NOMO-1 treated with DMSO at 0.1 percent for 48 hours (cell line): ENCODE data around the gene ALKBH3.

ENCODE experiments used
- DNase-seq: peaks from one replicate; lab custom pipeline; 2025; ENCODE audit not compliant: unreplicated experiment; lab: John Stamatoyannopoulos, UW

ALKBH3 gene

GRCh38 chr11:43880640-43881159, at the start of gene ALKBH3:
TSS of gene ALKBH3 (plus strand) at chr11:43880831. CDS start at chr11:43882653, 1,822 bp downstream.
- peak; percentile 90 for DNase-seq

- DNase-seq: peak; percentile 43
Measured at GRCh38 chr11:43830928-43831440, 49.6 kb upstream of the ALKBH3 start.

DNA sequence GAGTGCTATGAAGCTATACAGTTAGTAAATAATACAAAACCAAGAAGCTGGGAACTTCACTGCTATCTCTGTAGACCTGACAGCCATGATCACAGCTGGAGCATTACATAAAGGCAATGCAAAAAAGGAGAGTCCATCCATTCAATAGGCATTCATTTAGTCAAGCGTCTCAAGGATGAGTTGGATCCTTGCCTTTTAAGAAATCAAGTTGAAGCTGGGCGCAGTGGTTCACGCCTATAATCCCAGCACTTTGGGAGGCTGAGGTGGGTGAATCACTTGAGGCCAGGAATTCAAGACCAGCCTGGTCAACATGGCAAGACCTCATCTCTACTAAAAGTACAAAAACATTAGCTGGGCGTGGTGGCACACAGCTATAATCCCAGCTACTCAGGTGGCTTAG, 48.1 kb upstream of the ALKBH3 start:
- DNase-seq: no peak

DNA sequence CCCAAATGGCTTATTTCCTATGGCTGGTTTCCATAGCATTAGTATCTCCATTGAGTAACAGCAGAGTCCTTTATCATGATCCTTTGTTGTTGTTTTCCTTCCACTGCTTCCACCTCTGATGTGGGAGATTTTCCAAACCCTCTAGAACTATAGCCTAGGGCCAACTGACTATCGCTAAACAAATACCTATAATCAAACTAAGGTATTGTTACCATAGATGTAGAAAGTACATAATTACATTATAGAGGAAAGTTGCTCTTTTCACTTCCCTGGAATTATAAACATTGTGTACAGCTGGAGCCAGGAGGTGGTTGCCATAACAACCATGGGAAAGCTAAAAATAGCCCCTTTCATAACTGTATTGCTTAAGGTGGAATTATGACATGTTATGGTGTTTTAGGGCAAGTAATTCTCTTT, 47.0 kb upstream of the ALKBH3 start:
- DNase-seq: no peak

GRCh38 chr11:43834286-43834685, 46.3 kb upstream of the ALKBH3 start:
- no peak for DNase-seq

GRCh38 chr11:43835104-43835503, 45.5 kb upstream of the ALKBH3 start:
- no peak for DNase-seq

DNA sequence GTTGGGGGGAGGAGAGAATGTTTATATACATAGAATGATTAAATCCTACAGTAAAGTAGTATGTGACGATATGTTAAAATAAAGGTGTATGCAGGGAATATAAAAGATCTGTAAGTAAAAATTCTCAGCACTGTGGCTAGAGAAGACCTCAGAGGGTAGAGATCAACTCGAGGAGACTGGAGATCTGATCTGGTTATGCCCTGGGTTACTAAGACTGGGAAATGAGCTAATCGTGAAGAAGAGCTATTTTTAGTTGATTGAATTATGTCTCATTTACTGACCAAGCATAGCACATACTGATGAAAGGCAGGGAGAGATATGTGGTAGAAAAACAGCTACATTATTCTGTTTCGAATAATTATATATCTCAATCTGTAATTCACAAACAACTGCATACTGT, 42.8 kb upstream of the ALKBH3 start:
- no peak for DNase-seq

DNA sequence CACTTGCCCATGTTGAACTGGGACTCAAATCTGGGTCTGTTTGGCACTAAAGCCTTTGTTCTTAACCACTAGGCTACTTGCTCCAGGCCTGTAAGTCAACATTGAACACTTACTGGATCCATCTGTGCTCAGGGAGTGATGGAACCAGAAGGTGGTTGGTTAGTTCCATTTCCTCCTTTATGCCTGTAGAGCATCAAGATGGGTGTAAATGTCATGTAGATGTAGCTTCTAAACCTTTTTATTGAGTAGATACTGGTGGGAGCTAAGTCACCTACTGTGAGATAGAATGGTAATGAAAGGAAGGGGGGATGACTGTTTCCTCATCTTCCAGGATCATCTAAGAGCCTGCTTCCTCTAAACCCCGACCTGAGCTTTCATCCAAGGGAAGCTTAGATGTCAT, 38.6 kb upstream of the ALKBH3 start:
- no peak for DNase-seq

DNA sequence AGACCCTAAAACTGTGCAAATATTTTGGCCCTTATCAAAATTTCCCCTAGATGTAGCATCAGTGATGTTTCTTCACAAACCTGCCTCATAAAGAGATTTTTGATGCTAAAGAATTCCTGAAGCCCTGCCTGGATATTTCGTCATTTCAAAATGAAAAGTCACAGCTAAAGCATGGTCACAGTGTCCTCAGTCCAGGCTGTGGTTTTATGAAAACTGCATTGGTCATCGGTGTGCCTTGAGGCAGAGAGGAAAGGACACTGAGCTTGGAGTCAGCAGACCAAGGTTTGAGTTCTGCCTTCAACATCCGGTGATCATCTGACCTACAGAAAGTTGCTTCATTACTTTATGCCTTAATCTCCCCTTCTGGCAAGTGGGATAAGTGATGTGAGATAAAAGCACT, 34.8 kb upstream of the ALKBH3 start:
- no peak for DNase-seq

DNA sequence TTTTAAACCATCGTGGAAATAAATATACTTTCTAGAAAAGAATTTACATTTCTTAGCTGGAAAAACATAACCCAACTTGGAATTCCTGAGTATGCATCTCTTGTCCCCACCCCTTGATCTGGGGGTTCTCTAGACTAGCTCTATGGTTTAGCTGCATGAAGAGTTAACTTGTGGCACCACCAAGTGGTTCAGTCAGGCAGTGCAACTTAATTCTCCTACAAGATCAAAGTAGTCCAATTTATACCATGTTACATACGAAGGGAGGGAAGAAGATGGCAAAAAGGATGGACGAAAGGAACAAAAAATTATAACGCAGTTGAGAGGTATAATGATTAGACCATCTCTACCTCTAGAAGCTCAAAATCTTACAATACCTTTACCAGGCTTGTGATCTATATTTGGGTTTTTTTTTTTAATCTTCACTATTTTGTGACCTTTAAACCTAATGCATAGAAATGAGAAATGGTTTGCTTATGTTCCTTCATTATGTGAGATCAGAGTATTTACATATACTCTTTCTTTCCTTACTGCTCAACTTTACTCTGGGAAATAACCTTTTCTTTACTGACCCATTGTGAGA, 28.5 kb upstream of the ALKBH3 start:
- DNase-seq: peak; percentile 22

DNA sequence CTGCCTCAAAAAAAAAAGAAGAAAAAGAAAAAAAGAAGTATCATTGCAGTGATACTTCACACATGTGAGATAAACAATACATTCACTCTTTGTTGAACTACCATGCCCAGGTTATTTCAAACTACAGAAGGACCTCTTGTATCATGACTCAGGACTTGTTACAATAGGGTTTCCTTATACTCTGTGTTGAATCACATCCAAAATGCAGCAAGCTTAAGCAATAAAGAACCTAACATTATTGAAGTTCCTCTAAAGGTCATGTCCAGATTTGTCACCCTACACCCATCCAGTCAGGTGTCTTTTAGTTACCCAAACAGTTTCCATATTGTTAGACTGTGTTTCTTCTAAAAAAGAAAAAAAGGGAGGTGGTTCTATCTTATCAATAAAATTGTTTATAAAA, 26.9 kb upstream of the ALKBH3 start:
- no peak for DNase-seq

- DNase-seq: no peak
Measured at GRCh38 chr11:43856993-43857392, 23.6 kb upstream of the ALKBH3 start.

- DNase-seq: no peak
Measured at GRCh38 chr11:43861141-43861540, 19.5 kb upstream of the ALKBH3 start.

- no peak for DNase-seq
Measured at GRCh38 chr11:43866520-43866919, 14.1 kb upstream of the ALKBH3 start.

DNA sequence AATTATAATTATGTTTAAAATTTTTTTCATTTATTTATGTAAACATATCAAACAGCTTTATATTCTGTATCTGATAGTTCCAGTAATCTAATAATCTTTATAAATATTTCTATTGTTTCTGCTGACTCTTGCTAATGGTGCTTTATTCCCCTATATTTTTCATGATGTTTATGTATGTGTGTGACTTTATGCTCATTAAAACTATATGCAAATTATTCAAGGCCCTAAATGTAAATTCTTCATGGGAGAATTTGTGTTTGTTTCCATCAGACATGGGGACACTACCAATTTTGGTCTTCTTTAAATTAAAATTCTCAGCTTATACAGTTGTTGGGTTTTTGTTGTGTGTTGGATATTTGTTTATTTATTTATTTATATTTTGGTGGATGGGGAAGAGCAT, 13.7 kb upstream of the ALKBH3 start:
- DNase-seq: no peak

- DNase-seq: peak; percentile 98
Measured at GRCh38 chr11:43868852-43869567, 11.6 kb upstream of the ALKBH3 start.

DNA sequence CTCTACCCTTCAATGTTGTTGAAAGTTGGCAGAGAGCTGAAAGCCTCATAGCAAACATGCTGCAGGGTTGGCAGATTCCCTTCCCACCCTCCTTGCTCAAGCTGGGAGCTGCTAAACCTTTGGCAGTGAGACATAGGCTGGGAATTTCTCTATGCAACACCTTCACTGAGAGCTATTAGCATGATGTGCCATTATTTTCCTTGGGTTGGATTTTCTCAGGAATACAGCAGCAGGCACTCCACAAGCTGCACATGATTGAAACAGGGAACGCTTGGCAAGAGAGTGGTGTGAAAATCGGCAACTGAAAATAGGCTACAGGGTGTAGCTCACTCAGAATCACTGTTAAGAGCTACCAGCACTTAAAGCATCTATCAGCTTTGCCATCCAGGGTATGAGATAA, 9.6 kb upstream of the ALKBH3 start:
- no peak for DNase-seq

DNA sequence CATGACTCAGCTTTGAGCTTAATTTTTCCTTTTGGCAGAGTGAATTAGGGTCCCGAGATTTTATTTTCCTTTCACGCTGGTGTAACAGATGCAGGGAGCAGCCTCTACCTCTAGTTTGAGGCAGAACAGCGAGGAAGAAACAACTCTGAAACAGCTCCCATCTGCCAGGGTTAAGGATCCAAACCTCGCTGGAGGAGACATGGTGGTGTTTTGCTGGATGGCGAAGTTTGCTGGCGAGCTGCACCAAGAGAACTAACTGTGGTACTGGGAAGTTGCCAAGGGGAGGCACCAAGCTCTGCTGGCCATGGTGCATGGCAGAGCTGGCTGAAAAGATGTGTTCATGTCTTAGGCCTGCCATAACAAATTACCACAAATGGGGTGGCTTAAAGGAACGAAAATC, 7.6 kb upstream of the ALKBH3 start:
- DNase-seq: no peak

GRCh38 chr11:43874078-43874477, 6.6 kb upstream of the ALKBH3 start:
- DNase-seq: no peak

- DNase-seq: no peak
Measured at GRCh38 chr11:43874738-43875137, 5.9 kb upstream of the ALKBH3 start.

GRCh38 chr11:43879789-43880639, 617 bp upstream of the ALKBH3 start:
- no peak for DNase-seq

GRCh38 chr11:43892851-43893250, 12.2 kb downstream of the ALKBH3 start:
- DNase-seq: no peak
